OCI-LY3 (cell line): ENCODE results near the gene CNOT6L.
A peak's percentile ranks its signal among the peaks of the same experiment; 100 is the strongest.

Experiments used
- CTCF ChIP-seq: fragments of 200-600, 300-600 bp; sonication (generic); IDR thresholded peaks from 2 replicates; pipeline ENCODE4 v1.5.1; 2014; ENCODE audit warnings: antibody characterized with exemption, low read length, low read depth
- EZH2phosphoT487 ChIP-seq: fragments of 200-600 bp; shearing (Covaris generic); IDR thresholded peaks from 2 replicates; pipeline ENCODE4 v1.6.1; 2018; ENCODE audit warnings: antibody characterized with exemption, mixed run types, low read depth

- peak; percentile 57 for TF ChIP-seq CTCF
- TF ChIP-seq EZH2phosphoT487: no peak
Measured at GRCh38 chr4:77818073-77818601, 1.0 kb downstream of the CNOT6L start.
